Ovary (tissue), 3 donors: ENCODE measurements around the gene UBE2E3.

ENCODE experiments used
- POLR2A ChIP-seq: fragments of 450-650 bp; IDR thresholded peaks from one replicate; pipeline ENCODE4 v1.6.1; 2017; ENCODE audit warnings: antibody characterized with exemption, mild to moderate bottlenecking, moderate library complexity
- TF ChIP-seq, protein P1 (sequence below), 3 donors: fragments of 450-650 bp in 2 of 3; fragments of 200-600 bp in 1 of 3; IDR thresholded peaks; one replicate each; pipeline versions ENCODE4 v1.5.1 to v1.8.0; 2016 to 2022; ENCODE audit warnings: antibody characterized with exemption in 3 of 3, mild to moderate bottlenecking in 1 of 3
- donor health status: DM: no; HTN: no; CAD: no.

DNA sequence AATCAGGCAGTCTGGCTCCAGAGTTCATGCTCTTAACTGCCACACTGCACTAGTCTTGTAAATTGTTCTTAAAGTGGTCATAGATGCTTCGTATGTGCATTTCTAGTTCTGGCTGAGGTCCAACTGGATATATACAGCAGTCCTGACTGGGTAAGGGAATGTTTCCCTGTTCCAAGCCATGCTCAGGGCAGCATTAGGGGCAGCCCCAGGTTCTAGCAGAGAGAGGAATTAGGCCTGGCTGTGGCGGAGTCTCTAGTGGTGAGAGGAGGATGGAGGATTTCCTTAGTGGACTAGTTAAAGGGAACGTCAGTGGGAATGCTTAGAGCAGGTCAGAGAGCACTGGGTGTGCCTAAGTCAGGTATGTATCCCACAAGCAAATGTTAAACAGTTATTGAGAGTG lies 28.0 kb downstream of the UBE2E3 start:
- TF ChIP-seq, protein P1, sequence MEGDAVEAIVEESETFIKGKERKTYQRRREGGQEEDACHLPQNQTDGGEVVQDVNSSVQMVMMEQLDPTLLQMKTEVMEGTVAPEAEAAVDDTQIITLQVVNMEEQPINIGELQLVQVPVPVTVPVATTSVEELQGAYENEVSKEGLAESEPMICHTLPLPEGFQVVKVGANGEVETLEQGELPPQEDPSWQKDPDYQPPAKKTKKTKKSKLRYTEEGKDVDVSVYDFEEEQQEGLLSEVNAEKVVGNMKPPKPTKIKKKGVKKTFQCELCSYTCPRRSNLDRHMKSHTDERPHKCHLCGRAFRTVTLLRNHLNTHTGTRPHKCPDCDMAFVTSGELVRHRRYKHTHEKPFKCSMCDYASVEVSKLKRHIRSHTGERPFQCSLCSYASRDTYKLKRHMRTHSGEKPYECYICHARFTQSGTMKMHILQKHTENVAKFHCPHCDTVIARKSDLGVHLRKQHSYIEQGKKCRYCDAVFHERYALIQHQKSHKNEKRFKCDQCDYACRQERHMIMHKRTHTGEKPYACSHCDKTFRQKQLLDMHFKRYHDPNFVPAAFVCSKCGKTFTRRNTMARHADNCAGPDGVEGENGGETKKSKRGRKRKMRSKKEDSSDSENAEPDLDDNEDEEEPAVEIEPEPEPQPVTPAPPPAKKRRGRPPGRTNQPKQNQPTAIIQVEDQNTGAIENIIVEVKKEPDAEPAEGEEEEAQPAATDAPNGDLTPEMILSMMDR (IDR thresholded peaks at IDR 0.05), result no peak
- TF ChIP-seq POLR2A, result no peak
